HepG2 (cell line): ENCODE measurements around the gene PKIG. TPM values are rescaled to one million over a fixed set of nuclear protein-coding genes. Genes with fewer than 3 reads are reported as not detected.

Experiments
- BCLAF1 ChIP-seq: fragments of 450-650 bp; IDR thresholded peaks from 2 replicates; pipeline ENCODE4 v1.6.1; 2017; ENCODE audit warnings: mild to moderate bottlenecking
- BHLHE40 ChIP-seq: IDR thresholded peaks from 2 replicates; pipeline ENCODE4 v1.6.1; 2011; ENCODE audit warnings: low read length, improper control_type of control experiment
- CREB1 ChIP-seq, 2 experiments: fragments of 450-650 bp in 1 of 2; IDR thresholded peaks; 2 replicates each; pipeline ENCODE4 v1.6.1; 2016 to 2017; ENCODE audit warnings: control low read depth in 1 of 2, mild to moderate bottlenecking in 1 of 2, missing compliant biosample characterization in 1 of 2, missing genetic modification characterization in 1 of 2
- DRAP1 ChIP-seq: IDR thresholded peaks from 2 replicates; pipeline ENCODE4 v1.6.1; 2016; ENCODE audit warnings: missing genetic modification reagents, missing compliant biosample characterization
- FUBP1 ChIP-seq: sonication (generic); formaldehyde crosslinking; IDR thresholded peaks from 2 replicates; pipeline ENCODE4 v1.5.1; 2020; ENCODE audit warnings: missing genetic modification reagents, mild to moderate bottlenecking, borderline replicate concordance
- GPBP1L1 ChIP-seq: sonication (generic); formaldehyde crosslinking; IDR thresholded peaks from 2 replicates; pipeline ENCODE4 v1.5.0; 2020; ENCODE audit warnings: mild to moderate bottlenecking, missing genetic modification reagents
- IKZF1 ChIP-seq: fragments of 450-650 bp; IDR thresholded peaks from 2 replicates; pipeline ENCODE4 v1.7.1; 2016
- IRX3 ChIP-seq: sonication (generic); formaldehyde crosslinking; IDR thresholded peaks from 2 replicates; pipeline ENCODE4 v1.8.1; 2023; ENCODE audit warnings: mild to moderate bottlenecking, low read depth, missing genetic modification reagents, borderline replicate concordance
- NFYC ChIP-seq: IDR thresholded peaks from 2 replicates; pipeline ENCODE4 v1.6.1; 2016; ENCODE audit warnings: missing genetic modification reagents, missing compliant biosample characterization
- RARA ChIP-seq: IDR thresholded peaks from 2 replicates; pipeline ENCODE4 v1.6.1; 2016; ENCODE audit warnings: missing genetic modification reagents, missing compliant biosample characterization
- SPEN ChIP-seq: sonication (generic); formaldehyde crosslinking; IDR thresholded peaks from 2 replicates; pipeline ENCODE4 v1.5.1; 2020; ENCODE audit warnings: low read depth, mild to moderate bottlenecking, missing genetic modification reagents
- SRSF9 ChIP-seq: fragments of 200-400 bp; formaldehyde crosslinking; IDR thresholded peaks from 2 replicates; pipeline ENCODE4 v1.6.1; 2018; ENCODE audit warnings: borderline replicate concordance, mild to moderate bottlenecking, low read depth, low read length; ENCODE audit not compliant: insufficient read depth, poor library complexity, severe bottlenecking
- THAP9 ChIP-seq: sonication (generic); formaldehyde crosslinking; IDR thresholded peaks from 2 replicates; pipeline ENCODE4; 2020; ENCODE audit warnings: missing genetic modification reagents, mild to moderate bottlenecking, borderline replicate concordance
- ZNF496 ChIP-seq: sonication (generic); formaldehyde crosslinking; IDR thresholded peaks from 2 replicates; pipeline ENCODE4 v1.8.1; 2023; ENCODE audit warnings: mild to moderate bottlenecking, moderate library complexity, missing genetic modification reagents; ENCODE audit not compliant: insufficient replicate concordance
- ZNF546 ChIP-seq: sonication (generic); formaldehyde crosslinking; conservative IDR thresholded peaks from 2 replicates; pipeline ENCODE4 v1.8.1; 2023; ENCODE audit warnings: mild to moderate bottlenecking, missing genetic modification reagents
- ZNF552 ChIP-seq: sonication (generic); formaldehyde crosslinking; IDR thresholded peaks from 2 replicates; pipeline ENCODE4 v1.9.0; 2022; ENCODE audit warnings: missing genetic modification reagents, mild to moderate bottlenecking, borderline replicate concordance
- polyA plus RNA-seq, 8 experiments: library from polyadenylated mRNA; depleted of rRNA in 3 of 8; stranded (reverse) in 7 of 8; unstranded in 1 of 8; fragments of >200 nt; fragmentation: Illumina TruSeq in 4 of 8; extraction: Trizol in 4 of 8; gene quantifications; 2 replicates each; pipeline versions ENCODE4 v1.2.1 to v1.2.3, GENCODE V29; 2011 to 2016; ENCODE audit warnings: low read depth in 4 of 8, missing spikeins in 1 of 8, mixed read lengths in 1 of 8; ENCODE audit not compliant: insufficient read depth in 1 of 8
- total RNA-seq, 5 experiments: library from RNA; depleted of rRNA; stranded (reverse); fragments of >200 nt; fragmentation: Illumina TruSeq; extraction: Trizol; gene quantifications; 2 replicates each; pipeline ENCODE4 v1.2.3, GENCODE V29; 2016; ENCODE audit warnings: low read depth in 1 of 5

Gene PKIG
- total and polyA plus RNA-seq, 2 of the 13 experiments (the other 11 are each of a cell fraction or from before 2014, with no cell fraction given) = 30.8 to 44.5 TPM

- TF ChIP-seq BCLAF1 (no peak), SPEN (CRISPR knock-in tag) (peak; percentile 88), THAP9 (peak; percentile 78), ZNF552 (CRISPR knock-in tag) (no peak), FUBP1 (CRISPR knock-in tag) (no peak; the same call in 1 of the 2 replicates), IKZF1 (no peak), NFYC (CRISPR knock-in tag) (peak; percentile 55), ZNF496 (CRISPR knock-in tag) (no peak), ZNF546 (CRISPR knock-in tag) (no peak; the same call in 1 of the 2 replicates), IRX3 (CRISPR knock-in tag) (no peak), CREB1 (IDR thresholded peaks at IDR 0.05) (no peak), CREB1 (CRISPR knock-in tag; IDR thresholded peaks at IDR 0.05) (no peak), SRSF9 (no peak), BHLHE40 (peak; percentile 72), DRAP1 (CRISPR knock-in tag) (peak; percentile 86), RARA (CRISPR knock-in tag) (peak; percentile 69; the same call in 1 of the 2 replicates), GPBP1L1 (CRISPR knock-in tag) (no peak)
Observed at GRCh38 chr20:44609516-44610312, 27.3 kb downstream of the PKIG start (continued).
